Mesendoderm (in vitro differentiated cells): ENCODE data around the gene POC1A.
A peak's percentile ranks its signal among the peaks of the same experiment; 100 is the strongest.

Experiments used
- DNase-seq: peaks from one replicate; pipeline ENCODE4 v3.0.0; 2013
- H2AK5ac ChIP-seq: 2 replicates; pipeline ENCODE4 v1.6.1; 2013; ENCODE audit warnings: low read length, inconsistent platforms
- H2BK120ac ChIP-seq: 2 replicates; pipeline ENCODE4 v1.6.1; 2013; ENCODE audit warnings: low read depth, mild to moderate bottlenecking, low read length, moderate library complexity, mixed read lengths
- H2BK15ac ChIP-seq: replicated peaks from 2 replicates; pipeline ENCODE4 v1.6.1; 2013; ENCODE audit warnings: low read depth, mild to moderate bottlenecking, moderate library complexity
- H2BK5ac ChIP-seq: 2 replicates; pipeline ENCODE4 v1.6.1; 2013; ENCODE audit warnings: low read length, inconsistent platforms
- H3K18ac ChIP-seq: 2 replicates; pipeline ENCODE4 v1.6.1; 2013; ENCODE audit warnings: mild to moderate bottlenecking, low read length, mixed read lengths
- H3K23ac ChIP-seq: one replicate; pipeline ENCODE4 v1.6.1; 2013; ENCODE audit warnings: low read length
- H3K27ac ChIP-seq: 2 replicates; pipeline ENCODE4 v1.5.1; 2013; ENCODE audit warnings: low read depth, mild to moderate bottlenecking, inconsistent platforms, low read length, moderate library complexity
- H3K27me3 ChIP-seq: 2 replicates; pipeline ENCODE4 v1.6.1; 2013; ENCODE audit warnings: low read length, control low read depth, mild to moderate bottlenecking, inconsistent platforms; ENCODE audit not compliant: insufficient read depth, poor library complexity
- H3K36me3 ChIP-seq: 2 replicates; pipeline ENCODE4 v1.6.1; 2013; ENCODE audit warnings: low read length, inconsistent platforms; ENCODE audit not compliant: control insufficient read depth, insufficient read depth
- H3K4ac ChIP-seq: one replicate; pipeline ENCODE4 v1.6.1; 2013; ENCODE audit warnings: low read depth, mild to moderate bottlenecking, low read length, moderate library complexity
- H3K4me1 ChIP-seq: 2 replicates; pipeline ENCODE4 v1.6.1; 2013; ENCODE audit warnings: low read depth, low read length, inconsistent platforms; ENCODE audit not compliant: control insufficient read depth
- H3K4me2 ChIP-seq: 2 replicates; pipeline ENCODE4 v1.6.1; 2013; ENCODE audit warnings: low read length
- H3K4me3 ChIP-seq: 2 replicates; pipeline ENCODE4 v1.5.1; 2013; ENCODE audit warnings: mild to moderate bottlenecking, low read length
- H3K56ac ChIP-seq: one replicate; pipeline ENCODE4 v1.6.1; 2013; ENCODE audit warnings: low read length
- H3K79me1 ChIP-seq: 2 replicates; pipeline ENCODE4 v1.6.1; 2013; ENCODE audit warnings: low read length, inconsistent platforms
- H3K79me2 ChIP-seq: 2 replicates; pipeline ENCODE4 v1.6.1; 2013; ENCODE audit warnings: mild to moderate bottlenecking, low read length; ENCODE audit not compliant: control insufficient read depth, insufficient read depth
- H3K9ac ChIP-seq: 2 replicates; pipeline ENCODE4 v1.6.1; 2013; ENCODE audit warnings: low read length, inconsistent platforms
- H4K5ac ChIP-seq: one replicate; pipeline ENCODE4 v1.6.1; 2013; ENCODE audit warnings: low read length
- H4K8ac ChIP-seq: one replicate; pipeline ENCODE4 v1.6.1; 2013; ENCODE audit warnings: low read depth, mild to moderate bottlenecking, control low read depth, low read length, moderate library complexity
- WGBS: extraction: QIAGEN DNeasy Blood & Tissue Kit; methylation state at CpG from one replicate; pipeline ENCODE4 v1.1.7; 2013; ENCODE audit warnings: low lambda C conversion rate, missing lambda C conversion rate; ENCODE audit not compliant: insufficient coverage; ENCODE audit errors: extremely low coverage; 5-methylcytosine and 5-hydroxymethylcytosine counted together

Gene POC1A

GRCh38 chr3:52144034-52144795, 10.0 kb downstream of the POC1A start:
- Histone ChIP-seq H2BK5ac (no peak overlapping the region), H3K4me3 (no peak overlapping the region), H3K36me3 (peaks cover 3% of the 10 kb centered on the region), H4K5ac (no peak overlapping the region), H3K18ac (no peak overlapping the region), H3K4me2 (no peak overlapping the region), H3K79me1 (no peaks in the 10 kb centered on the region), H2AK5ac (no peak overlapping the region), H2BK15ac (no peak overlapping the region), H2BK120ac (no peak overlapping the region), H3K4me1 (no peaks in the 10 kb centered on the region), H4K8ac (no peak overlapping the region), H3K56ac (no peak overlapping the region), H3K9ac (no peak overlapping the region), H3K79me2 (no peaks in the 10 kb centered on the region), H3K27ac (no peak overlapping the region), H3K27me3 (no peaks in the 10 kb centered on the region), H3K23ac (no peak overlapping the region), H3K4ac (no peak overlapping the region)
- WGBS = no CpG with 5 or more reads among the region's 3 CpGs
- DNase-seq = peak; percentile 85

DNA sequence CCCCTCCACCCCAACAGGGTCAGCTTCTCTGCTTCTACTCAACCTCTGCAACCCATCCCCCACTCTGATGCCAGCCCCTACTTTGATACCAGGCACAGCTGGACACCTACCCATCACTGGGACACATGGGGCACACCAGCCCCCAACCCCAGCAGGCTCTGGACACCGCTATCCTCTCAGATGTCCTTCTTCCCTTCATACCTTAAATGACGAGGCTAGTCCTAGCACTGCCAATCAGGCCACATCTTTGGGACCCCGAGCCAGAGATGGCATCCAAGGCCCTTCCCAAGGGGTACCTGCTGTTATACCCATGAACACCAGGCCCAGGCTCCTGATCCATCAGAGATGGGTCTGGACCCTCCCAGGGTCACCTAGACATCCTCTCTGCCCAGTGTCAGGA, 10.6 kb downstream of the POC1A start:
- Histone ChIP-seq H2AK5ac (no peak overlapping the region), H3K4ac (no peak overlapping the region), H3K4me3 (no peak overlapping the region), H3K18ac (no peak overlapping the region), H2BK5ac (no peak overlapping the region), H3K4me1 (no peaks in the 10 kb centered on the region), H3K9ac (no peak overlapping the region), H2BK15ac (no peak overlapping the region), H3K4me2 (no peak overlapping the region), H4K5ac (no peak overlapping the region), H3K79me1 (no peaks in the 10 kb centered on the region), H4K8ac (no peak overlapping the region), H3K23ac (no peak overlapping the region), H3K27ac (no peak overlapping the region), H3K79me2 (no peaks in the 10 kb centered on the region), H2BK120ac (no peak overlapping the region), H3K27me3 (no peaks in the 10 kb centered on the region), H3K36me3 (peaks cover 3% of the 10 kb centered on the region), H3K56ac (no peak overlapping the region)
- no CpG with 5 or more reads among the region's 3 CpGs for WGBS
- no peak for DNase-seq

- no peak for DNase-seq
- Histone ChIP-seq H3K27ac (no peak overlapping the region), H3K27me3 (no peaks in the 10 kb centered on the region), H4K5ac (no peak overlapping the region), H3K9ac (no peak overlapping the region), H3K23ac (no peak overlapping the region), H3K4me1 (no peaks in the 10 kb centered on the region), H3K18ac (no peak overlapping the region), H2AK5ac (no peak overlapping the region), H3K56ac (no peak overlapping the region), H2BK120ac (no peak overlapping the region), H3K36me3 (peaks cover 3% of the 10 kb centered on the region), H3K4ac (no peak overlapping the region), H3K4me2 (no peak overlapping the region), H2BK15ac (no peak overlapping the region), H2BK5ac (no peak overlapping the region), H3K4me3 (no peak overlapping the region), H3K79me1 (no peaks in the 10 kb centered on the region), H3K79me2 (no peaks in the 10 kb centered on the region), H4K8ac (no peak overlapping the region)
- no CpG with 5 or more reads among the region's 4 CpGs for WGBS
These were observed 11.1 kb downstream of the POC1A start for GRCh38 chr3:52143156-52143555.

DNA sequence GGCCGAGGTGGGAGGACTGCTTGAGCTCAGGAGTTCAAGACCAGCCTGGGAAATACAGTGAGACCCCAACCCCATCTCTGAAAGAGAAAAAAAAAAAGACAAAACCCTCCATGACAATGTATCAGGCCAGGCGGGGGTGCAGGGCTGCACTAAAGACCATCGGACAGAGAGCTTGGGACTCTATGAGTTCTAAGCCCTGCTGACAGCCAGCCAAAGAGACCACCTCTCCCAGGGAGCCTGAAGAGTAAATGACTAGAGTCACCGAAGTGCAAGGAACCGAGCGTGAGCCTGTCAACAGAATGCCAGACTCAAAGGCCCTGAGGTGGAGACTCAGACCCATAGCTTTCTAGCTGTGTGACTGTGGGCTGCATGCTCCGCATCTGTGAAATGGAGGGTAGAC, 12.5 kb downstream of the POC1A start:
- no peak overlapping the region for H2BK5ac ChIP-seq
- H2BK120ac ChIP-seq = no peak overlapping the region
- no CpG with 5 or more reads among the region's 7 CpGs for WGBS
- no peak overlapping the region for H3K56ac ChIP-seq
- H3K18ac ChIP-seq = no peak overlapping the region
- H4K8ac ChIP-seq = no peak overlapping the region
- H3K36me3 ChIP-seq = peaks cover 3% of the 10 kb centered on the region
- H3K4me2 ChIP-seq = no peak overlapping the region
- no peak overlapping the region for H3K9ac ChIP-seq
- H3K79me1 ChIP-seq = no peaks in the 10 kb centered on the region
- no peaks in the 10 kb centered on the region for H3K4me1 ChIP-seq
- H3K4me3 ChIP-seq = no peak overlapping the region
- H2AK5ac ChIP-seq = no peak overlapping the region
- no peak for DNase-seq
- no peak overlapping the region for H2BK15ac ChIP-seq
- no peak overlapping the region for H3K23ac ChIP-seq
- H3K27ac ChIP-seq = no peak overlapping the region
- H3K4ac ChIP-seq = no peak overlapping the region
- no peaks in the 10 kb centered on the region for H3K79me2 ChIP-seq
- H3K27me3 ChIP-seq = no peaks in the 10 kb centered on the region
- no peak overlapping the region for H4K5ac ChIP-seq

DNA sequence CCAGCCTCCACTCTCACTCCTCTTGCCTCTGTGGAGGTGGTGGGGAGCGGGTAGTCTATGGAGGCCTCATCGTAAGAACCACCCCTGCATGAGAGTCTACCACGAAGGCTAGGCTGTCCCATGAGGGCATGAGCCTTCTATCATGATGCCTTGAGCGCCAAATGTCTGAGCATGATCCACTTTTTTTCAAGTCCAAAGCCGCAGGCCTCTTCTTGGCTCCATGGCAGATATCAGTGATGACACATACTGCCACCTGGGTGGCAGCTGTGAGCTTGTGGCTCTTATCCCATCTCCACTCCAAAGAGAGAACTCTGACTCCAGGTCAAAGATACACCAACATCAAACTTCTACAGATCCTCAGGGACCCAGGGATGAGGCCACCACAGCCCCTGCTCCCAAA, 13.5 kb downstream of the POC1A start:
- DNase-seq = no peak
- H3K27ac ChIP-seq = no peak overlapping the region
- H3K23ac ChIP-seq = no peak overlapping the region
- H3K56ac ChIP-seq = no peak overlapping the region
- no peak overlapping the region for H2BK120ac ChIP-seq
- no peak overlapping the region for H3K4me3 ChIP-seq
- no peaks in the 10 kb centered on the region for H3K4me1 ChIP-seq
- H3K79me1 ChIP-seq = no peaks in the 10 kb centered on the region
- H3K79me2 ChIP-seq = no peaks in the 10 kb centered on the region
- H3K36me3 ChIP-seq = peaks cover 3% of the 10 kb centered on the region
- no peak overlapping the region for H3K4me2 ChIP-seq
- WGBS = no CpG with 5 or more reads among the region's 5 CpGs
- no peak overlapping the region for H2AK5ac ChIP-seq
- H4K8ac ChIP-seq = no peak overlapping the region
- no peak overlapping the region for H4K5ac ChIP-seq
- H3K18ac ChIP-seq = no peak overlapping the region
- no peaks in the 10 kb centered on the region for H3K27me3 ChIP-seq
- no peak overlapping the region for H3K4ac ChIP-seq
- no peak overlapping the region for H2BK15ac ChIP-seq
- H2BK5ac ChIP-seq = no peak overlapping the region
- no peak overlapping the region for H3K9ac ChIP-seq

DNA sequence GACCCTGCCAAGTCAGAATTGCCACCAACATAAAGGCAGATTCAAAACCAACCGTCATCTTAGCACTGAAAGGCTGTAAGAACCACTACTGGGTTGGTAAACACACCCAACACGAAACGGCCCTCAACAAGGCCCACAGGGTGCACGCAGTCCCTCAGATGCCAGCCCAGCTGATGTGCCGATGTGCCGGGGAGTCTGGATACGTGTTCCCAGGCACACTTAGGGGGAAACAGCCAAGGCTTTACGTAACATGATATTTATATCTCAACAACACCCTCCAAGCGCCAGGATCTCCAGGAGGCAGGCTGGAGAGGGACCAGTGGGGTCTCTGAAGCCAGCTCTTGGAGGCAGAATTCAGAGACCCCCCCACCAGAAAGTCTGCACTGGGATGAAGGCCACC, 14.2 kb downstream of the POC1A start:
- no peak overlapping the region for H3K4me3 ChIP-seq
- no peak overlapping the region for H2AK5ac ChIP-seq
- H3K9ac ChIP-seq = no peak overlapping the region
- no peaks in the 10 kb centered on the region for H3K36me3 ChIP-seq
- H4K5ac ChIP-seq = no peak overlapping the region
- H3K79me2 ChIP-seq = no peaks in the 10 kb centered on the region
- WGBS = no CpG with 5 or more reads among the region's 9 CpGs
- H2BK5ac ChIP-seq = no peak overlapping the region
- no peaks in the 10 kb centered on the region for H3K4me1 ChIP-seq
- H3K4ac ChIP-seq = no peak overlapping the region
- no peak overlapping the region for H2BK120ac ChIP-seq
- H2BK15ac ChIP-seq = no peak overlapping the region
- H3K27ac ChIP-seq = no peak overlapping the region
- H3K18ac ChIP-seq = no peak overlapping the region
- no peak for DNase-seq
- H3K56ac ChIP-seq = no peak overlapping the region
- H4K8ac ChIP-seq = no peak overlapping the region
- H3K79me1 ChIP-seq = no peaks in the 10 kb centered on the region
- H3K23ac ChIP-seq = no peak overlapping the region
- no peaks in the 10 kb centered on the region for H3K27me3 ChIP-seq
- H3K4me2 ChIP-seq = no peak overlapping the region
